ENCODE data around the gene NAPB.
"Not testable (repeated sequence)": the region's sequence is repeated elsewhere in the genome, so short reads cannot be mapped to it uniquely, and the experiment has no call there.

The NAPB gene

GRCh38 chr20:23350904-23351838 lies 70.1 kb downstream of the NAPB start:
- Histone ChIP-seq H3K4me1 (ENCODE audit: control insufficient read depth, insufficient read depth, low read length) (peaks cover 22% of the 10 kb centered on the region), H3K27ac (ENCODE audit: low read depth, low read length) (peak overlapping the region; percentile 76; the same call in 1 of the 2 replicates), H3K9ac (ENCODE audit: low read length) (peak overlapping the region; percentile 93), H3K4me3 (ENCODE audit: low read depth, low read length) (peak overlapping the region; percentile 89), H3K27me3 (ENCODE audit: control insufficient read depth, insufficient read depth, low read length) (no peaks in the 10 kb centered on the region), H3K9me3 (ENCODE audit: control insufficient read depth, insufficient read depth, low read depth, low read length) (no peaks in the 10 kb centered on the region), H3K36me3 (ENCODE audit: control insufficient read depth, insufficient read depth, low read length) (peaks cover 21% of the 10 kb centered on the region)

- H3K27me3 ChIP-seq (ENCODE audit: control insufficient read depth, insufficient read depth, low read length) = no peaks in the 10 kb centered on the region
- H3K4me3 ChIP-seq (ENCODE audit: low read depth, low read length) = peak within 1 kb of the TSS; percentile 89
- peaks cover 18% of the 10 kb centered on the region for H3K36me3 ChIP-seq (ENCODE audit: control insufficient read depth, insufficient read depth, low read length)
- H3K27ac ChIP-seq (ENCODE audit: low read depth, low read length) = peak within 1 kb of the TSS; percentile 89
- H3K9ac ChIP-seq (ENCODE audit: low read length) = peak within 1 kb of the TSS; percentile 93
- H3K9me3 ChIP-seq (ENCODE audit: control insufficient read depth, insufficient read depth, low read depth, low read length) = no peaks in the 10 kb centered on the region
- H3K4me1 ChIP-seq (ENCODE audit: control insufficient read depth, insufficient read depth, low read length) = peaks cover 18% of the 10 kb centered on the region
Observed at GRCh38 chr20:23350196-23350903, 70.9 kb downstream of the NAPB start, which contains the start of gene NXT1. TSS of gene NXT1 (plus strand) at chr20:23350791. CDS start at chr20:23354042, 3,251 bp downstream.

GRCh38 chr20:23349338-23350195 lies 71.7 kb downstream of the NAPB start:
- Histone ChIP-seq H3K27ac (ENCODE audit: low read depth, low read length) (peak overlapping the region; percentile 89), H3K4me1 (ENCODE audit: control insufficient read depth, insufficient read depth, low read length) (peaks cover 18% of the 10 kb centered on the region), H3K27me3 (ENCODE audit: control insufficient read depth, insufficient read depth, low read length) (no peaks in the 10 kb centered on the region), H3K4me3 (ENCODE audit: low read depth, low read length) (peak overlapping the region; percentile 89), H3K9ac (ENCODE audit: low read length) (peak overlapping the region; percentile 88), H3K36me3 (ENCODE audit: control insufficient read depth, insufficient read depth, low read length) (peaks cover 10% of the 10 kb centered on the region), H3K9me3 (ENCODE audit: control insufficient read depth, insufficient read depth, low read depth, low read length) (no peaks in the 10 kb centered on the region)

- H3K27me3 ChIP-seq (ENCODE audit: control insufficient read depth, insufficient read depth, low read length); H3K36me3 ChIP-seq (ENCODE audit: control insufficient read depth, insufficient read depth, low read length); H3K27ac ChIP-seq (ENCODE audit: low read depth, low read length); H3K9ac ChIP-seq (ENCODE audit: low read length); H3K4me3 ChIP-seq (ENCODE audit: low read depth, low read length); H3K9me3 ChIP-seq (ENCODE audit: control insufficient read depth, insufficient read depth, low read depth, low read length): not testable (repeated sequence)
- H3K4me1 ChIP-seq (ENCODE audit: control insufficient read depth, insufficient read depth, low read length) = peaks cover 18% of the 10 kb centered on the region
Observed at GRCh38 chr20:23348510-23348909, 72.8 kb downstream of the NAPB start.

GRCh38 chr20:23347791-23348190 lies 73.5 kb downstream of the NAPB start:
- Histone ChIP-seq H3K27me3 (ENCODE audit: control insufficient read depth, insufficient read depth, low read length) (no peaks in the 10 kb centered on the region), H3K9me3 (ENCODE audit: control insufficient read depth, insufficient read depth, low read depth, low read length) (no peaks in the 10 kb centered on the region), H3K4me3 (ENCODE audit: low read depth, low read length) (no peak overlapping the region), H3K4me1 (ENCODE audit: control insufficient read depth, insufficient read depth, low read length) (peaks cover 18% of the 10 kb centered on the region), H3K9ac (ENCODE audit: low read length) (no peak overlapping the region), H3K36me3 (ENCODE audit: control insufficient read depth, insufficient read depth, low read length) (no peaks in the 10 kb centered on the region), H3K27ac (ENCODE audit: low read depth, low read length) (no peak overlapping the region)

- H3K4me1 ChIP-seq (ENCODE audit: control insufficient read depth, insufficient read depth, low read length) = peaks cover 14% of the 10 kb centered on the region
- no peaks in the 10 kb centered on the region for H3K36me3 ChIP-seq (ENCODE audit: control insufficient read depth, insufficient read depth, low read length)
- H3K27me3 ChIP-seq (ENCODE audit: control insufficient read depth, insufficient read depth, low read length) = no peaks in the 10 kb centered on the region
- H3K4me3 ChIP-seq (ENCODE audit: low read depth, low read length) = no peak overlapping the region
- H3K9me3 ChIP-seq (ENCODE audit: control insufficient read depth, insufficient read depth, low read depth, low read length) = no peaks in the 10 kb centered on the region
- H3K9ac ChIP-seq (ENCODE audit: low read length) = no peak overlapping the region
- H3K27ac ChIP-seq (ENCODE audit: low read depth, low read length) = no peak overlapping the region
Observed at GRCh38 chr20:23346002-23346401, 75.3 kb downstream of the NAPB start.

- no peak overlapping the region for H3K27ac ChIP-seq (ENCODE audit: low read depth, low read length)
- peaks cover 12% of the 10 kb centered on the region for H3K4me1 ChIP-seq (ENCODE audit: control insufficient read depth, insufficient read depth, low read length)
- H3K4me3 ChIP-seq (ENCODE audit: low read depth, low read length) = no peak overlapping the region
- no peaks in the 10 kb centered on the region for H3K36me3 ChIP-seq (ENCODE audit: control insufficient read depth, insufficient read depth, low read length)
- H3K9ac ChIP-seq (ENCODE audit: low read length) = no peak overlapping the region
- no peaks in the 10 kb centered on the region for H3K9me3 ChIP-seq (ENCODE audit: control insufficient read depth, insufficient read depth, low read depth, low read length)
- H3K27me3 ChIP-seq (ENCODE audit: control insufficient read depth, insufficient read depth, low read length) = no peaks in the 10 kb centered on the region
Observed at GRCh38 chr20:23344336-23344735, 77.0 kb downstream of the NAPB start.

- Histone ChIP-seq H3K4me1 (ENCODE audit: control insufficient read depth, insufficient read depth, low read length) (peaks cover 5% of the 10 kb centered on the region), H3K9ac (ENCODE audit: low read length) (no peak overlapping the region), H3K9me3 (ENCODE audit: control insufficient read depth, insufficient read depth, low read depth, low read length) (no peaks in the 10 kb centered on the region), H3K4me3 (ENCODE audit: low read depth, low read length) (no peak overlapping the region), H3K27me3 (ENCODE audit: control insufficient read depth, insufficient read depth, low read length) (no peaks in the 10 kb centered on the region), H3K36me3 (ENCODE audit: control insufficient read depth, insufficient read depth, low read length) (no peaks in the 10 kb centered on the region), H3K27ac (ENCODE audit: low read depth, low read length) (no peak overlapping the region)
Observed at GRCh38 chr20:23343590-23343989, 77.7 kb downstream of the NAPB start.

GRCh38 chr20:23341073-23341472 lies 80.2 kb downstream of the NAPB start:
- no peak overlapping the region for H3K27ac ChIP-seq (ENCODE audit: low read depth, low read length)
- H3K9me3 ChIP-seq (ENCODE audit: control insufficient read depth, insufficient read depth, low read depth, low read length) = no peaks in the 10 kb centered on the region
- no peak overlapping the region for H3K9ac ChIP-seq (ENCODE audit: low read length)
- no peaks in the 10 kb centered on the region for H3K36me3 ChIP-seq (ENCODE audit: control insufficient read depth, insufficient read depth, low read length)
- no peaks in the 10 kb centered on the region for H3K27me3 ChIP-seq (ENCODE audit: control insufficient read depth, insufficient read depth, low read length)
- H3K4me1 ChIP-seq (ENCODE audit: control insufficient read depth, insufficient read depth, low read length) = peaks cover 8% of the 10 kb centered on the region
- no peak overlapping the region for H3K4me3 ChIP-seq (ENCODE audit: low read depth, low read length)

GRCh38 chr20:23340524-23340923 lies 80.8 kb downstream of the NAPB start:
- Histone ChIP-seq H3K27me3 (ENCODE audit: control insufficient read depth, insufficient read depth, low read length) (no peaks in the 10 kb centered on the region), H3K9me3 (ENCODE audit: control insufficient read depth, insufficient read depth, low read depth, low read length) (no peaks in the 10 kb centered on the region), H3K4me1 (ENCODE audit: control insufficient read depth, insufficient read depth, low read length) (peaks cover 8% of the 10 kb centered on the region), H3K4me3 (ENCODE audit: low read depth, low read length) (no peak overlapping the region), H3K27ac (ENCODE audit: low read depth, low read length) (no peak overlapping the region), H3K36me3 (ENCODE audit: control insufficient read depth, insufficient read depth, low read length) (no peaks in the 10 kb centered on the region), H3K9ac (ENCODE audit: low read length) (no peak overlapping the region)

All from HUES6 (cell line).